HAP-1 (cell line): Measurements from ENCODE around the gene SAMD11.
A peak's percentile ranks its signal among the peaks of the same experiment; 100 is the strongest.

Source experiments
- DNase-seq, 2 experiments: peaks; one replicate each; pipeline ENCODE4 v3.0.0-alpha.2; 2016 to 2020; ENCODE audit warnings: low spot score in 2 of 2
- H3K27me3 ChIP-seq: fragments of 250-450 bp; sonication (Bioruptor Pico); 2 replicates; pipeline ENCODE4 v1.5.1; 2020; ENCODE audit warnings: low read depth, mild to moderate bottlenecking, moderate library complexity
- H3K36me3 ChIP-seq: fragments of 250-450 bp; sonication (Bioruptor Pico); replicated peaks from 2 replicates; pipeline ENCODE4 v1.5.1; 2020; ENCODE audit warnings: mild to moderate bottlenecking
- H3K4me1 ChIP-seq: fragments of 250-450 bp; sonication (Bioruptor Pico); 2 replicates; pipeline ENCODE4 v1.5.1; 2020; ENCODE audit warnings: mild to moderate bottlenecking
- H3K4me3 ChIP-seq: fragments of 250-450 bp; sonication (Bioruptor Pico); 2 replicates; pipeline ENCODE4 v1.5.1; 2020; ENCODE audit warnings: mild to moderate bottlenecking, moderate library complexity
- H3K9me3 ChIP-seq: fragments of 250-450 bp; sonication (Bioruptor Pico); 2 replicates; pipeline ENCODE4 v1.5.1; 2020; ENCODE audit warnings: mild to moderate bottlenecking, moderate library complexity
- in situ Hi-C: fragments of 300-500 bp; cut with MboI; formaldehyde crosslinking; loops from 3 replicates; pipeline ENCODE4 v1.14.3; 2020; ENCODE audit warnings: low sequenced_read_pairs, inconsistent platforms, mixed read lengths

SAMD11 gene

DNA sequence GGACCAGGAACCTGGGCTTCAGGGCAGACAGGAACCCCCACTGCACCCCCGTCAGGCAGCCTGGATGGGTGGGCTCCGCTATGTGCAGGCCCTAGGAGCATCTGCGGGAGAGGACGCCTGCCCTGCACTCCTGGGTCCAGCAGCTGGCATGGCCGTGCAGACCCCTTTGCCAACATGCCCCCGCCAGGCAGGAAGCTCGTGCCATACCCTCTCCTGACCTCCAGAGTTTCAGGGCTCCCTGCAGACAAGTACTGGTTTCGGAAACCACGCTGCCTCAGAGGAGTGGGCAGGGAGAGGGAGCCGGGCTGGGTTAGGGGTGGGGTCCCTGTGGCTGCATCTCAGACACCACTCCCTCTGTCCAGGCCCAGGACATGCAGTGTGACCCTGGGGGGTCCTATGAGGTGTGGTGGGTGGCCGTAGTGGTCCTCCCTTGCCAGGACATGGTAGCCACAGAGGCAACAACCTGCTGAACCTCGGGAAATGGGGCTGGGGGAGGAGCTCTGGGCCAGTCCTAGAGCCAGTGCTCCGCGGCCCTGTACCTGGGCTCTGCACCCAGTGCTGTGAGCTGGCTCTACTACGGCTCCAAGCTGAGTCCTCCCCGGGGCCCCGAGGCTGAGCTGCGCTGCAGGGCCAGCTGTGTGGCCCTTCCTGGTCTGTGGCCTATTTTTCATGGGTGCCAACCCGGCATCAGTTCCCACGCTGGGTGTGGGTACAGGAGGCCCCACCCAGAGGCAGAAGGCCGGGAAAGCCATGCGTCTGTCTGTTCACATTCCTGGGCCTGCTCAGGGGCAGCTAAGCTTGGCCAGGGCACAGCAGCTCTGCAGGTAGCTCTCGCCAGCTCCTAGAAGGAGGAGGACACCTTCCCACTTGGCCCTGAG, 44.0 kb downstream of the SAMD11 start:
- Histone ChIP-seq H3K9me3 (no peaks in the 10 kb centered on the region), H3K27me3 (no peaks in the 10 kb centered on the region), H3K4me1 (peaks cover 14% of the 10 kb centered on the region), H3K36me3 (peaks cover 22% of the 10 kb centered on the region), H3K4me3 (peak overlapping the region; percentile 44; the same call in 1 of the 2 replicates)
- in situ Hi-C loops: no loop called here
- DNase-seq: no peak

DNA sequence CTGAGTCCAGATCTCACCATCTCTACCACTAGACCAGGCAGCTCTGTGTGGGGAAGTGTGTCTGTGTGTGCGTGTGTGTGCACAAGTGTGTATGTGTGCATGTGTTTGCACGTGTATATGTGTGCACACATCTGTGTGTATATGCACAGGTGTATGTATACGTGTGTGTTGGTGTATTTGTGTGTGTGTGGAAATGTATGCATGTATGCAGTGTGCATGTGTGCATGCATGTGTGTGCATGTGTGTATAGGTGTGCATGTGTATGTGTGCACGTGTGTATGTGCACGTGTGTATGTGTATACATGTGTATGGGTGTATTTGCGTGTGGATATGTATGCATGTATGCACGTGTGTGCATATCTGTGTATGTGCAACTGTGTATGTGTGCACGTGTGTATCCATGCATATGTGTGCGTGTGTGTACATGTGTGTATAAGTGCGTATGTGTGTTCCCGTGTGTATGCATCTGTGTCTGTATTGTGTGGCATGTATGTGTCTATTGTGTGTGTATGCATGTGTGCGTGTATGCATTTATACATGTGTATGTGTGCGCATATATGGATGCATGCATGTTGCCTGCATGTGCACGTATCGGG, 45.6 kb downstream of the SAMD11 start:
- peaks cover 10% of the 10 kb centered on the region; the same call in 1 of the 2 replicates for H3K36me3 ChIP-seq
- in situ Hi-C loops: no loop called here
- H3K4me1 ChIP-seq: peaks cover 14% of the 10 kb centered on the region
- H3K27me3 ChIP-seq: no peaks in the 10 kb centered on the region
- no peaks in the 10 kb centered on the region for H3K9me3 ChIP-seq
- no peak overlapping the region for H3K4me3 ChIP-seq
- no peak for DNase-seq

DNA sequence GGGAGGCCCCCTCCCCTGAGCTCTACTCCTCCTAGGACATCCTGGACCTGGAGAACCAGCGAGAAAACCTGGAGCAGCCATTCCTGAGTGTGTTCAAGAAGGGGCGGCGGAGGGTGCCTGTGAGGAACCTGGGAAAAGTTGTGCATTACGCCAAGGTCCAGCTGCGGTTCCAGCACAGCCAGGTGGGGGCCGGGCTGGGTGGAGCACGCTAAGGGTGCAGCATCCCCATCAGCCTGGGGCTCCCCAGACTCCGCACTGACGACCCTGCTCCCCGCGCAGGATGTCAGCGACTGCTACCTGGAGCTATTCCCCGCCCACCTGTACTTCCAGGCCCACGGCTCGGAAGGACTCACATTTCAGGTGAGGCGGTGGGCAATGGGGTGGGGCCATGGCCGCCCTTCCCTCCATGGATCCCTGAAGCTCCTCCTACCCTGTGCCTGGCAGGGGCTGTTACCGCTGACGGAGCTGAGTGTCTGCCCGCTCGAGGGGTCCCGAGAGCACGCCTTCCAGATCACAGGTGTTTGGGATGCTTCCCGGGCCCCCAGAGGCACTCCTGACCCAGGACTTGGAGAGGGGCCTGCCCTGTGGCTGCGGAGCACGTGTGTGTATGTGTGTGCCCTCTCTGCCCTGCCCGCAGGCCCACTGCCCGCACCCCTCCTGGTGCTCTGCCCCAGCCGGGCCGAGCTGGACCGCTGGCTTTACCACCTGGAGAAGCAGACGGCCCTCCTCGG, 46.7 kb downstream of the SAMD11 start:
- Histone ChIP-seq H3K36me3 (peaks cover 3% of the 10 kb centered on the region; the same call in 1 of the 2 replicates), H3K4me1 (peaks cover 14% of the 10 kb centered on the region), H3K27me3 (no peaks in the 10 kb centered on the region), H3K4me3 (no peak overlapping the region), H3K9me3 (no peaks in the 10 kb centered on the region)
- in situ Hi-C loops: no loop called here
- no peak for DNase-seq

DNA sequence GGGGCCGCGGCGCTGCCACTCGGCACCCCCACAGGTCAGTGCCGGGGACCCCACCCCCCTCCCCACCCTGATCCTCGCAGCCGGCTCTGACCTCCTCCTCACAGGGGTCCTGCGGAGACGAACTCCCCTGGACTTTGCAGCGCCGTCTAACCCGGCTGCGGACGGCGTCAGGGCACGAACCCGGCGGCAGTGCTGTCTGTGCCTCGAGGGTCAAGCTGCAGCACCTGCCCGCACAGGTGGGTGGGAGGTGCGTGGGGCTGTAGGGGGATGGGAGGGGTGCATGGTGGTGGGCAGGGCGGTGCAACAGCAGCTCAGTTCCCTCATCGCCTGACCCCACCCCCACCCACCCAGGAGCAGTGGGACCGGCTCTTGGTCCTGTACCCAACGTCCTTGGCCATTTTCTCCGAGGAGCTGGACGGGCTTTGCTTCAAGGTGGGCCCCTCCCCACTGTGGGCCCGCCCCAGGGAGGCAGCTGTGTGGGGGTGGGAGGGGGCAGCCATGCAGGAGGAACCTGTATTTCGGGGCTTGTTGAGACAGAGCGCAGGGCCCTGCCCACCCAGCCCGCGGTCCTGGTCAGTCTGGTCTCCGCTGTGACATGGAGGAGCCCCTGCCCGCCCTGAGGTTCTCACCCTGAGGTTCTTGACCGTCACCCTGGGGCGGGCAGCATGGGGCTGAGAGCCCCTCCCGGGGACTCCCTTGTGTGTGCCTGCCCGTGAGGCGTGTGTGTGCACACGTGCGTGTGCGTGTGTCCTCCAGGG, 47.4 kb downstream of the SAMD11 start:
- Histone ChIP-seq H3K9me3 (no peaks in the 10 kb centered on the region), H3K27me3 (no peaks in the 10 kb centered on the region), H3K4me3 (no peak overlapping the region), H3K36me3 (no peaks in the 10 kb centered on the region), H3K4me1 (peaks cover 12% of the 10 kb centered on the region)
- no peak for DNase-seq
- in situ Hi-C loops: no loop called here

DNA sequence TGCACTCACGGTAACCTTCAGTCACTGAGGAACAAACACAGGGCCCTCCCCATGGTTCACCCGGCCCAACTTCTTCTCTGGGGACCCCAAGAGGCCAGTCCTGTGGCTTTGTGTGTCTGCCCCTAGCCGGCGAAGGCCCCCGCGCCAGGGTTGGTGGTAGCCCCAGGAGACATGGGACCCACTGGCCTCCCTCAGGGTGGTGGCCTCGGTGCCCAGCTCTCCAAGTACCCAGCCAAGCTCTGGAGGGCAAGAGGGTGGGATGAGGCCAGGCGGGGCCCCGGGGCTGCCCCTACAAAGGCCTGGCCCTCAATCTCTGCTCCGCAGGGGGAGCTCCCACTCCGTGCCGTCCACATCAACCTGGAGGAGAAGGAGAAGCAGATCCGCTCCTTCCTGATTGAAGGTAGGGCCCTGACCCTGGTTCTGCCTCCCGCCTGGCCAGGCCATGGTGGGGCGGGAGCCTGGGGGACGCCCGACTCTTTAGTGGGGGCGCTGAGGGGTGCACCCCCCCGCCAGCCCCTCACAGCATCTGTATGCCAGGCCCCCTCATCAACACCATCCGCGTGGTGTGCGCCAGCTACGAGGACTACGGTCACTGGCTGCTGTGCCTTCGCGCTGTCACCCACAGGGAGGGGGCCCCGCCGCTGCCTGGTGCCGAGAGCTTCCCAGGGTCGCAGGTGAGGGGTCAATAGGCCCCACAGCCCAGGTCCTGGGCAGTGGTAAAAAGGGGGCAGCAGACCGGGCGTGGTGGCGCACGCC, 48.2 kb downstream of the SAMD11 start:
- peaks cover 4% of the 10 kb centered on the region for H3K4me1 ChIP-seq
- in situ Hi-C loops: no loop called here
- H3K9me3 ChIP-seq: no peaks in the 10 kb centered on the region
- H3K36me3 ChIP-seq: no peaks in the 10 kb centered on the region
- no peaks in the 10 kb centered on the region for H3K27me3 ChIP-seq
- no peak overlapping the region for H3K4me3 ChIP-seq
- DNase-seq: no peak

DNA sequence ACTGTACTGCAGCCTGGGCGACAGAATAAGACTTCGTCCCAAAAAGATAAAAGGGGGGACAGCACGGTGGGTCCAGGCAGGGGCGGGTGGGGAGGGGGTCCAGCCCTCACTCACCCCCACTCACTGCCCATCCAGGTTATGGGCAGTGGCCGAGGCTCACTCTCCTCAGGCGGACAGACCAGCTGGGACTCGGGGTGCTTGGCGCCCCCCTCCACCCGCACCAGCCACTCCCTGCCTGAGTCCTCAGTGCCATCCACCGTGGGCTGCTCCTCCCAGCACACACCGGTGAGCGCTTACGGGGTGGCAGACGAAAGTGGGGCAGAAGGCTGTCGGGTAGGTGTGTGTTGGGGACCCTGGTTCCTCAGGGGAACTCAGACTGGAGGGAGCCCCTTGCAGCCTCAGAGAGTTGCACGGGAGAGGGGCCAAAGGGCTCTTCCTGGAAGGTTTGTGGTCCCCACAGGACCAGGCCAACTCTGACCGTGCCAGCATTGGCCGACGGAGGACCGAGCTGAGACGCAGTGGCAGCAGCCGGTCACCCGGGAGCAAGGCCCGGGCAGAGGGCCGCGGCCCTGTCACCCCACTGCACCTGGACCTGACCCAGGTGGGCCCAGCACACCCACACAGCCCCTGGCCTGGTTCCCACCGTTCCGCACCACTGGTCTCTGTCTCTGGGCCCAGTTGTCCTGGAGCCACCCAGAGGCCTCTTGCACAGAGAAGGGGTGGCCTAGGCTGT, 49.2 kb downstream of the SAMD11 start:
- DNase-seq: no peak
- no peaks in the 10 kb centered on the region for H3K4me1 ChIP-seq
- H3K27me3 ChIP-seq: no peaks in the 10 kb centered on the region
- in situ Hi-C loops: no loop called here
- H3K4me3 ChIP-seq: no peak overlapping the region
- H3K9me3 ChIP-seq: no peaks in the 10 kb centered on the region
- no peaks in the 10 kb centered on the region for H3K36me3 ChIP-seq

DNA sequence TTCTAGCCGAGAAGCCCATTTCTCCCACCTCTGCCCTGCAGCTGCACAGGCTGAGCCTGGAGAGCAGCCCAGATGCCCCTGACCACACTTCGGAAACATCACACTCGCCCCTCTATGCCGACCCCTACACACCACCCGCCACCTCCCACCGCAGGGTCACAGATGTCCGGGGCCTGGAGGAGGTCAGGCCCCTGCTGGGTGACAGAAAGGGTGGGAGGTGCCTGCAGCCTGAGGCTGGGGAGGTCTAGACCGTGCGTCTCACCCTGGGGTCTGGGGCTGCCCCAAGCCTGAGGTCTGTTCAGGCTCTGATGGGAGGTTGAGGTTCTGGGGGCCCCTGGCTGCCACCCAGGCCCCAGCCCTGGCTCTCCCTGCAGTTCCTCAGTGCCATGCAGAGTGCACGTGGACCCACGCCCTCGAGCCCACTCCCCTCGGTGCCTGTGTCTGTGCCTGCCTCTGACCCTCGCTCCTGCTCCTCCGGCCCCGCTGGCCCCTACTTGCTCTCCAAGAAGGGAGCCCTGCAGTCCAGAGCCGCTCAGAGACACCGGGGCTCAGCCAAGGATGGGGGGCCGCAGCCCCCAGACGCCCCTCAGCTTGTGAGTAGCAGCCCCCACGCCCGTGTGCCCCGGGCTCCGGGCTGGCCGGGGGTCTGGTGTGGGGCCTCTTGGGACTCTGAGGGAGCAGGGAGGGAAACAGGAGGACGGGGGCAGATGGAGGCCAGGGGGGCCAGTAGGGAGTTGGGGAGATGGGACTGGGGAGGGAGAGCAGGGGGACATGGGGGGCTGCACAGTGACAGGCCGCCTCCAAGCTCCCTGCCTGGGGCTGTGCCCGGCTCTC, 50.0 kb downstream of the SAMD11 start:
- H3K27me3 ChIP-seq: no peaks in the 10 kb centered on the region
- in situ Hi-C loops: no loop called here
- H3K4me3 ChIP-seq: no peak overlapping the region
- no peaks in the 10 kb centered on the region for H3K4me1 ChIP-seq
- DNase-seq: no peak
- no peaks in the 10 kb centered on the region for H3K9me3 ChIP-seq
- no peaks in the 10 kb centered on the region for H3K36me3 ChIP-seq

DNA sequence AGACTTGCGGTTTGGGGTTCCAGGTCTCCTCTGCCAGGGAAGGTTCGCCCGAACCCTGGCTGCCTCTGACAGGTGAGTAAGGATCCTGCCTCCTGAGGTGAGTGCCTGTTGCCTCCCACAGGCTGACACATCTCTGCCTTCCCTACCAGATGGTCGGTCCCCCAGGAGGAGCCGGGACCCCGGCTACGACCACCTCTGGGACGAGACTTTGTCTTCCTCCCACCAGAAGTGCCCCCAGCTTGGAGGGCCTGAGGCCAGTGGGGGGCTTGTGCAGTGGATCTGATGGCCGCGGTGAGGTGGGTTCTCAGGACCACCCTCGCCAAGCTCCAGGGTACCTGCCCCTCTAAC, 50.5 kb downstream of the SAMD11 start:
- in situ Hi-C loops: no loop called here
- H3K4me3 ChIP-seq: no peak overlapping the region
- no peak for DNase-seq
- H3K36me3 ChIP-seq: no peaks in the 10 kb centered on the region
- no peaks in the 10 kb centered on the region for H3K4me1 ChIP-seq
- no peaks in the 10 kb centered on the region for H3K9me3 ChIP-seq
- H3K27me3 ChIP-seq: no peaks in the 10 kb centered on the region

DNA sequence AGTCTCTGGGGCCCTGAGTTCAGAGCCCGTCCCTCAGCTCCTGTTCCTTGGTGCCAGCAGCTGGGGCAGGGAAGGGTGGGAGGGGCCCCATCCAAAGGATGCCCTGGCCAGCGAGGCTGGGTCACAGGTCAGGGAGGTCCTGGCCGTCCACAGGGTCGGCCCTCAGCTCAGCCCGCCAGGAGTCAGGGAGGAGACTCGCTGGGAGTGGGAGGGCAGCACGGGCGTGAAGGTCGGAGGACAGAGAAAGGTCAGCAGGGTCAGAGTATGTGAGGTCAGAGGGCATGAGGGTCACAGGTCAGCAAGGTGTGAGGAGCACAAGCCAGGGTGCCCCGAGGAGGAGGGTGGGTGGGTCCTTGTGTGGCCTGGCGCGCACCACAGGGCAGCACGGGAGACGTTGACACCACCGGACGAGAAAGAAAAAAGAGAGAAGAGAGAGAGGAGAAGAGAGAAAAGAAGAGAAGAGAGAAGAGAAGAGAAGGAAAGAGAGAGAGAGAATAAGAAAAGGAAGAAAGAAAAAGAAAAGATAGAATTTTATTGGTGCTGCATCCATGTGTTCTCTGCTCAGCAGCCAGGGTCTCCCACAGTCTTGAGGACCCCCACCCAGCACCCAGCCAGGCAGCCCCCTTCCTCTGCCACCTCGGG, 51.1 kb downstream of the SAMD11 start:
- Histone ChIP-seq H3K36me3 (no peaks in the 10 kb centered on the region), H3K4me3 (no peak overlapping the region), H3K4me1 (no peaks in the 10 kb centered on the region), H3K9me3 (no peaks in the 10 kb centered on the region), H3K27me3 (no peaks in the 10 kb centered on the region)
- DNase-seq: no peak
- in situ Hi-C loops: no loop called here

DNA sequence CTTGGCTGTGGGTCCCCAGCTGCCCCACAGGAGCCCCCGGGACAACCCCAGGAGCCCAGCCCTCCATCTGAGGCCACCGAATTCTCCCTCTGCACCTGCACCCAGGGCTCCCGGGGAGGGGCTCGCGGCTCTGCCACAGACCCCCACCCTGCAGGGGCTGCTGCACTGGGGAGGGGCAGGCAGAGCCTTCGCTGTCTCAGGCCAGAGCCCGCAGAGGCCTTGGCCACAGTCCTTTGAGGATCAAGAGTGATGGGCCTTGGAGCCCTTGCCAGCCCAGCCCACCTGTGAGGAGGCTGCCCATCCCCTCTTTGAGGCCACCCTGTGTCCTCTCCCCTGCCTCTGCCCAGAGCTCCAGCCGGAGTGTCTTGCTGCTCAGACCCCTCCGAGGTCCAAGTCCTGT, 51.6 kb downstream of the SAMD11 start:
- in situ Hi-C loops: no loop called here

DNA sequence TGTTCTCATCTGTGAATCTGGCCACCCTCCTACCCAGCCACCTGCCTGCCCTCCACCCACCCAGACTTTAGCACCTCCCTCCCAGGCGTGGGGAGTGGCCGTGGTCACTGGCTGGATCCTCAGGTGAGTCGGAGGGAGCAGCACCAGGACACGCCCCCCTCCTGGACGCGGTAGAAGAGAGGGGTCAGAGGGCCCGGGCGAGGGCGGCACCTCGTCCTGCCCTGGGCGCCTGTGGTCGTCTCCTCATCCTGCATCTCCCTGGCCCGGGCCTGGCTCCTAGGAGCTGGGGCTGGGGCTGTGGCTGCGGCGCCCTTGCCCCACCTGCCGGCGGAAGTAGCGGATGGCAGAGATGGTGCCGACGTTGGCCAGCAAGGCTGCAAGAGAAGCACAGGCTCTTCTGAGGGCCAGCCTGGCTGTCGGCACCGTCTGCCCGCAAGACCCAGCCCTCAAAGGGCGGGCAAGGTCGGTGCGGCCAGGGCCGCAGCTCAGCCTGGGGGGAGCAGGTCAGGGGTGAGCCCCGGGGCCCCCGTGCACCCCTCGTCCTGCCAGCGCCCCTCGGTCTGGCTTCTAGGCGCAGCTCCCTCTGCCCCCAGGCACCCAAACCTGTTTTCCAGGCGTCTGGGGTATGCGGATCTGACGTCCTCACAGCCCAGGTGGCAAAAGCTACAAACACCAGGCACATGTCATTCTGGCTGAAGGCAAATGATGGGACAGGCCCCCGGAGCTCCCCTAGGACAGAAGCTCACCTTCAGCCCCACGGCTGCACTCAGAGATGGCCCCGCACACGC, 52.4 kb downstream of the SAMD11 start:
- Histone ChIP-seq H3K4me3 (peak overlapping the region; percentile 28), H3K36me3 (no peaks in the 10 kb centered on the region), H3K9me3 (no peaks in the 10 kb centered on the region), H3K4me1 (no peaks in the 10 kb centered on the region), H3K27me3 (0 out of 2 replicates have a peak, but pooled peaks cover 3% of the 10 kb centered on the region)
- peak; percentile 66 to 82 for DNase-seq
- in situ Hi-C loops: no loop called here

More for the DNA sequence above, 51.6 kb downstream of the SAMD11 start:
- no peaks in the 10 kb centered on the region for H3K36me3 ChIP-seq
- H3K27me3 ChIP-seq: no peaks in the 10 kb centered on the region
- no peaks in the 10 kb centered on the region for H3K4me1 ChIP-seq
- no peak for DNase-seq
- H3K9me3 ChIP-seq: no peaks in the 10 kb centered on the region
- no peak overlapping the region for H3K4me3 ChIP-seq
